Trophoblast cell (in vitro differentiated cells and primary cell): ENCODE measurements around the gene ITFG1.

ENCODE experiments used
- DNase-seq, 2 donors: peaks; one replicate each; pipeline ENCODE4 v3.0.0-alpha.2; 2016
- H2AFZ ChIP-seq: 2 replicates; pipeline ENCODE4 v1.6.1; 2013; ENCODE audit warnings: low read length, moderate library complexity, mild to moderate bottlenecking; ENCODE audit not compliant: insufficient read depth, poor library complexity
- H2AK5ac ChIP-seq: 2 replicates; pipeline ENCODE4 v1.6.1; 2013; ENCODE audit warnings: mild to moderate bottlenecking, low read length
- H2BK120ac ChIP-seq: 2 replicates; pipeline ENCODE4 v1.6.1; 2013; ENCODE audit warnings: low read length, mild to moderate bottlenecking, moderate library complexity; ENCODE audit not compliant: insufficient read depth, poor library complexity
- H2BK12ac ChIP-seq: 2 replicates; pipeline ENCODE4 v1.6.1; 2013; ENCODE audit warnings: mild to moderate bottlenecking, low read length, moderate library complexity
- H2BK5ac ChIP-seq: 2 replicates; pipeline ENCODE4 v1.6.1; 2013; ENCODE audit warnings: low read length, low read depth, moderate library complexity, mild to moderate bottlenecking; ENCODE audit not compliant: poor library complexity
- H3K14ac ChIP-seq: 2 replicates; pipeline ENCODE4 v1.6.1; 2013; ENCODE audit warnings: mild to moderate bottlenecking, low read length
- H3K18ac ChIP-seq: 2 replicates; pipeline ENCODE4 v1.6.1; 2013; ENCODE audit warnings: mild to moderate bottlenecking, low read length
- H3K23ac ChIP-seq: 2 replicates; pipeline ENCODE4 v1.6.1; 2013; ENCODE audit warnings: low read length
- H3K27ac ChIP-seq: 2 replicates; pipeline ENCODE4 v1.5.1; 2013; ENCODE audit warnings: low read depth, mild to moderate bottlenecking, inconsistent platforms, low read length, moderate library complexity
- H3K27me3 ChIP-seq: 2 replicates; pipeline ENCODE4 v1.6.1; 2013; ENCODE audit warnings: inconsistent platforms, mild to moderate bottlenecking, low read length, moderate library complexity; ENCODE audit not compliant: insufficient read depth
- H3K36me3 ChIP-seq, 2 experiments: 1 replicate in 1 of 2; 2 replicates in 1 of 2; pipeline ENCODE4 v1.6.1; 2013; ENCODE audit warnings: low read length in 2 of 2, mild to moderate bottlenecking in 2 of 2, moderate library complexity in 1 of 2; ENCODE audit not compliant: insufficient read depth in 2 of 2, control insufficient read depth in 1 of 2
- H3K4ac ChIP-seq: 2 replicates; pipeline ENCODE4 v1.6.1; 2013; ENCODE audit warnings: low read depth, mild to moderate bottlenecking, low read length, moderate library complexity
- H3K4me1 ChIP-seq, 2 experiments: 1 replicate in 1 of 2; 2 replicates in 1 of 2; pipeline ENCODE4 v1.6.1; 2013; ENCODE audit warnings: low read length in 2 of 2, mild to moderate bottlenecking in 2 of 2, moderate library complexity in 1 of 2; ENCODE audit not compliant: insufficient read depth in 2 of 2, control insufficient read depth in 1 of 2
- H3K4me2 ChIP-seq: 2 replicates; pipeline ENCODE4 v1.6.1; 2013; ENCODE audit warnings: inconsistent platforms, mild to moderate bottlenecking, low read length, moderate library complexity
- H3K4me3 ChIP-seq: 2 replicates; pipeline ENCODE4 v1.5.1; 2013; ENCODE audit warnings: mild to moderate bottlenecking, low read depth, low read length, inconsistent platforms
- H3K79me1 ChIP-seq: one replicate; pipeline ENCODE4 v1.6.1; 2013; ENCODE audit warnings: low read length
- H3K79me2 ChIP-seq: 2 replicates; pipeline ENCODE4 v1.6.1; 2013; ENCODE audit warnings: low read length, mild to moderate bottlenecking; ENCODE audit not compliant: control insufficient read depth, insufficient read depth, poor library complexity
- H3K9ac ChIP-seq: 2 replicates; pipeline ENCODE4 v1.6.1; 2013; ENCODE audit warnings: mild to moderate bottlenecking, low read length
- H3K9me3 ChIP-seq: 2 replicates; pipeline ENCODE4 v1.6.1; 2013; ENCODE audit warnings: low read depth, mild to moderate bottlenecking, control low read depth, inconsistent platforms, low read length; ENCODE audit not compliant: insufficient read depth
- H4K12ac ChIP-seq: 2 replicates; pipeline ENCODE4 v1.6.1; 2013; ENCODE audit warnings: low read depth, mild to moderate bottlenecking, low read length, moderate library complexity
- H4K8ac ChIP-seq: 2 replicates; pipeline ENCODE4 v1.6.1; 2013; ENCODE audit warnings: low read depth, mild to moderate bottlenecking, low read length, moderate library complexity
- H4K91ac ChIP-seq: one replicate; pipeline ENCODE4 v1.6.1; 2013; ENCODE audit warnings: low read depth, mild to moderate bottlenecking, low read length, moderate library complexity
- WGBS: extraction: QIAGEN DNeasy Blood & Tissue Kit; methylation state at CpG from one replicate; pipeline ENCODE4 v1.1.7; 2013; ENCODE audit warnings: missing lambda C conversion rate; ENCODE audit not compliant: insufficient read length, insufficient coverage; ENCODE audit errors: extremely low coverage; 5-methylcytosine and 5-hydroxymethylcytosine counted together

ITFG1 gene

GRCh38 chr16:47254756-47255155 is 206.1 kb downstream of the ITFG1 start:
- H3K27ac ChIP-seq, result no peak overlapping the region
- no peak overlapping the region for H4K91ac ChIP-seq
- no peak overlapping the region for H3K14ac ChIP-seq
- no peak overlapping the region for H3K4me2 ChIP-seq
- H3K4ac ChIP-seq, result no peak overlapping the region
- peak in 1 of 2 donors; percentile 23 for DNase-seq
- no peaks in the 10 kb centered on the region for H3K79me2 ChIP-seq
- no peak overlapping the region for H2BK12ac ChIP-seq
- no peak overlapping the region for H4K12ac ChIP-seq
- no peak overlapping the region for H3K18ac ChIP-seq
- no peaks in the 10 kb centered on the region for H3K9me3 ChIP-seq
- no peak overlapping the region for H4K8ac ChIP-seq
- no peaks in the 10 kb centered on the region for H3K4me1 ChIP-seq
- no peak overlapping the region for H3K23ac ChIP-seq
- H2AK5ac ChIP-seq, result no peak overlapping the region
- H3K9ac ChIP-seq, result no peak overlapping the region
- H3K27me3 ChIP-seq, result no peaks in the 10 kb centered on the region
- H3K36me3 ChIP-seq, result no peaks in the 10 kb centered on the region
- no CpG with 5 or more reads among the region's 6 CpGs for WGBS
- H3K4me3 ChIP-seq, result no peak overlapping the region
- no peak overlapping the region for H2BK120ac ChIP-seq
- no peaks in the 10 kb centered on the region for H3K79me1 ChIP-seq
- no peak overlapping the region for H2BK5ac ChIP-seq
- H2AFZ ChIP-seq, result no peak overlapping the region

GRCh38 chr16:47250983-47251382 is 209.9 kb downstream of the ITFG1 start:
- Histone ChIP-seq H3K4me2 (no peak overlapping the region), H4K91ac (no peak overlapping the region), H4K8ac (no peak overlapping the region), H3K27me3 (no peaks in the 10 kb centered on the region), H2BK120ac (no peak overlapping the region), H3K79me2 (no peaks in the 10 kb centered on the region), H2BK12ac (no peak overlapping the region), H3K9ac (no peak overlapping the region), H3K4me1 (no peaks in the 10 kb centered on the region), H2AFZ (no peak overlapping the region), H3K4me3 (no peak overlapping the region), H3K4ac (no peak overlapping the region), H3K36me3 (no peaks in the 10 kb centered on the region), H3K23ac (no peak overlapping the region), H2BK5ac (no peak overlapping the region), H3K27ac (no peak overlapping the region), H3K79me1 (no peaks in the 10 kb centered on the region), H2AK5ac (no peak overlapping the region), H3K14ac (no peak overlapping the region), H4K12ac (no peak overlapping the region), H3K9me3 (no peaks in the 10 kb centered on the region), H3K18ac (no peak overlapping the region)
- no CpG with 5 or more reads among the region's 2 CpGs for WGBS
- DNase-seq, result no peak

GRCh38 chr16:47247690-47248089 is 213.2 kb downstream of the ITFG1 start:
- Histone ChIP-seq H3K4me3 (no peak overlapping the region), H3K9me3 (no peaks in the 10 kb centered on the region), H3K4ac (no peak overlapping the region), H4K12ac (no peak overlapping the region), H3K79me1 (no peaks in the 10 kb centered on the region), H3K23ac (no peak overlapping the region), H3K27ac (no peak overlapping the region), H4K8ac (no peak overlapping the region), H3K79me2 (no peaks in the 10 kb centered on the region), H3K36me3 (no peaks in the 10 kb centered on the region), H3K4me1 (no peaks in the 10 kb centered on the region), H2BK120ac (no peak overlapping the region), H3K27me3 (no peaks in the 10 kb centered on the region), H4K91ac (no peak overlapping the region), H3K14ac (no peak overlapping the region), H2AK5ac (no peak overlapping the region), H3K9ac (no peak overlapping the region), H3K18ac (no peak overlapping the region), H2BK5ac (no peak overlapping the region), H2AFZ (no peak overlapping the region), H2BK12ac (no peak overlapping the region), H3K4me2 (no peak overlapping the region)
- peak in 1 of 2 donors; percentile 34 for DNase-seq
- no CpG with 5 or more reads among the region's 3 CpGs for WGBS

GRCh38 chr16:47244206-47244605 is 216.7 kb downstream of the ITFG1 start:
- no peak overlapping the region for H3K18ac ChIP-seq
- no CpG with 5 or more reads among the region's 4 CpGs for WGBS
- no peaks in the 10 kb centered on the region for H3K9me3 ChIP-seq

More at GRCh38 chr16:47244206-47244605, 216.7 kb downstream of the ITFG1 start:
- H4K91ac ChIP-seq, result no peak overlapping the region
- no peak overlapping the region for H3K9ac ChIP-seq
- H3K4me1 ChIP-seq, result no peaks in the 10 kb centered on the region
- no peaks in the 10 kb centered on the region for H3K79me2 ChIP-seq
- H4K12ac ChIP-seq, result no peak overlapping the region
- H3K27me3 ChIP-seq, result no peaks in the 10 kb centered on the region
- no peak overlapping the region for H3K4me3 ChIP-seq
- H2BK12ac ChIP-seq, result no peak overlapping the region
- no peak for DNase-seq
- H3K27ac ChIP-seq, result no peak overlapping the region
- H2AFZ ChIP-seq, result no peak overlapping the region
- H3K4ac ChIP-seq, result no peak overlapping the region
- H2BK5ac ChIP-seq, result no peak overlapping the region
- no peak overlapping the region for H2AK5ac ChIP-seq
- H3K4me2 ChIP-seq, result no peak overlapping the region
- no peaks in the 10 kb centered on the region for H3K79me1 ChIP-seq
- H3K14ac ChIP-seq, result no peak overlapping the region
- H4K8ac ChIP-seq, result no peak overlapping the region
- H2BK120ac ChIP-seq, result no peak overlapping the region
- H3K23ac ChIP-seq, result no peak overlapping the region
- H3K36me3 ChIP-seq, result no peaks in the 10 kb centered on the region
